ENCODE data around the gene MERTK.

DNA sequence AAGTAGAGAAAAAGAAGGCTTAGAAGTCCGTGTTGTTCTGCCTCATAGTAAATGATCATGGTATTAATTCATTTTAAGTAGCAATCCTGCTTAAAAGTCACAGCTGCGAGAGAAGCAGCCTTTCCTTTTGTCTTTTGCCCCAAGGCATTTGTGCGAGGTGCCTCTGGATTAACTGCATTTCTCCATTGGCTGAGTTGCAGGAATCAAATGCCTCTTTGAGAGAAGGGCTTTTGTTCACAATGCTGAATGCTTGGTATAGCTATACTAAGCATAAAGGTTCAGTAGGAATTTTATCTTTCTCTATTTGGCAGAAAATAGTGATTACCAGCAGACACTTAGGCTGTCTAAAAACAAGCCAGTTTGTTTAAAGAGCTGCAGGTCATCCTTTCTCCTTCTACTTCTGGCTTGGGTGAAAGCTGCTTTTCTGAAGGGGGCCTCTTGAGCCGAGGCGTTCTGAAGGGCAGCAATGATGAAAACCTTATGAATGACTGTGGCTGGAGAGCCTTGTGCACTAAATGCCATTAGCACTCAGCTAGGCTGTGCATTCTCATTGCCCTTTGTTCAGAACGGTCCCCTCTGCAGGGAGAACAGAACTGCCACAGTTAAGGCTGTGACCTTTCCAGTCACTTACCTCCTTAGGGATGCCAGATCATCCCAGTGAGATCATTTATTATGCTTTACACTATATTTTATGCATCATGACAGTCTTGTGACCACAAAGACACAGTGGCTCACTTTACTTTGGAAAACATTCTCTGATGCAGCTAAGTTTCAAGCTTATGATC lies 87.9 kb downstream of the MERTK start:
- TF ChIP-seq, protein P1, sequence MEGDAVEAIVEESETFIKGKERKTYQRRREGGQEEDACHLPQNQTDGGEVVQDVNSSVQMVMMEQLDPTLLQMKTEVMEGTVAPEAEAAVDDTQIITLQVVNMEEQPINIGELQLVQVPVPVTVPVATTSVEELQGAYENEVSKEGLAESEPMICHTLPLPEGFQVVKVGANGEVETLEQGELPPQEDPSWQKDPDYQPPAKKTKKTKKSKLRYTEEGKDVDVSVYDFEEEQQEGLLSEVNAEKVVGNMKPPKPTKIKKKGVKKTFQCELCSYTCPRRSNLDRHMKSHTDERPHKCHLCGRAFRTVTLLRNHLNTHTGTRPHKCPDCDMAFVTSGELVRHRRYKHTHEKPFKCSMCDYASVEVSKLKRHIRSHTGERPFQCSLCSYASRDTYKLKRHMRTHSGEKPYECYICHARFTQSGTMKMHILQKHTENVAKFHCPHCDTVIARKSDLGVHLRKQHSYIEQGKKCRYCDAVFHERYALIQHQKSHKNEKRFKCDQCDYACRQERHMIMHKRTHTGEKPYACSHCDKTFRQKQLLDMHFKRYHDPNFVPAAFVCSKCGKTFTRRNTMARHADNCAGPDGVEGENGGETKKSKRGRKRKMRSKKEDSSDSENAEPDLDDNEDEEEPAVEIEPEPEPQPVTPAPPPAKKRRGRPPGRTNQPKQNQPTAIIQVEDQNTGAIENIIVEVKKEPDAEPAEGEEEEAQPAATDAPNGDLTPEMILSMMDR (IDR thresholded peaks at IDR 0.05), result no peak
- TF ChIP-seq EP300 (IDR thresholded peaks at IDR 0.05), result no peak

All from ovary (tissue), 3 donors.